ENCODE measurements around the gene TLR10. TPM values are rescaled to one million over a fixed set of nuclear protein-coding genes. Genes with fewer than 3 reads are reported as not detected.
"Not testable (repeated sequence)": the region's sequence is repeated elsewhere in the genome, so short reads cannot be mapped to it uniquely, and the experiment has no call there.

TLR10 gene
- total and polyA plus RNA-seq, 2 of the 13 experiments (the other 11 are each of a cell fraction or from before 2014, with no cell fraction given) = not detected

DNA sequence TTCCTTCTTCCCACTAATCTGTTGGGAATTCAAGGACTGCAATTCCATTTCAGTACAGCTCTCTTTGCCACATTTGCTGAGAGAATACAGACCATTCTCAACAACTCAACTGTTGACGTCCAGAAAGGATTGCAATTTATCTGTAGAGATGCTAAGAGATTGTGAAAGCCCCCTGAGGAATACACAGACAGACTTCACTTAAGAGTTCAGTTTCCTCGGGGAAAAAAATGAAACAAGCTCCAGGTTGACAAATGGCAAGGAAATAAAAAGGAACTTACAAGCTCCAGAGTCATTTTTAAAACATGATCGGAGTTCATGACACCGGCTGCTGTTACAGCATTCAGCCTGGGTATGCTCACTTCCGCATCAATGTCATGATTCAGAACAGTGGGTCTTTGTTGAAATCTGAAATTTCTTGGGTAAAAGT is 13.8 kb downstream of the TLR10 start (continued):
- TF ChIP-seq ADNP (CRISPR knock-in tag; IDR thresholded peaks at IDR 0.05) (no peak), ZNF713 (CRISPR knock-in tag; IDR thresholded peaks at IDR 0.05) (no peak), BHLHE40 (IDR thresholded peaks at IDR 0.05; ENCODE audit: low read length) (no peak)

DNA sequence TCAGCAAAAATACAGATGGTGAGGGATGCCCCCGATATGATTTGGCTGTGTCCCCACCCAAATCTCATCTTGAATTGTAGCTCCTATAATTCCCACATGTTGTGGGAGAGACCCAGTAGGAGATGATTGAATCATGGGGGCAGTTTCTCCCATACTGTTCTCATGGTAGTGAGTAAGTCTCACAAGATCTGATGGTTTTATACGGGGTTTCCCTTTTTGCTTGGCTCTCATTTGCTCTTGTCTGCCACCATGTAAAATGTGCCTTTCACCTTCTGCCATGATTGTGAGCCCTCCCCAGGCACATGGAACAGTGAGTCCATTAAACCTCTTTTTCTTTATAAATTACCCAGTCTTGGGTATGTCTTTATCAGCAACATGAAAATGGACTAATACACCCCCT is 15.8 kb downstream of the TLR10 start:
- H3K27ac ChIP-seq (ENCODE audit: extremely low read length, insufficient read depth, low read length); H2AFZ ChIP-seq (ENCODE audit: low read length); H3K9ac ChIP-seq (ENCODE audit: insufficient read depth, low read depth, low read length); H3K4me1 ChIP-seq (ENCODE audit: insufficient read depth, low read length); DNase-seq (ENCODE audit: low spot score); ATAC-seq; CTCF ChIA-PET (ENCODE audit: low intra/inter-chr PET ratio, low total read pairs); FAIRE-seq; H3K36me3 ChIP-seq (replicated peaks in 1 of 2; ENCODE audit: control insufficient read depth in 1 of 2, insufficient read depth in 2 of 2, low read length in 2 of 2); H3K4me3 ChIP-seq (replicated peaks in 1 of 3; ENCODE audit: insufficient read depth in 1 of 3, low read depth in 2 of 3, low read length in 3 of 3); H3K79me2 ChIP-seq (ENCODE audit: insufficient read depth, low read length); H4K20me1 ChIP-seq (ENCODE audit: insufficient read depth, low read length); intact Hi-C loops (cut with micrococcal nuclease; ENCODE audit: unreplicated experiment); POLR2A ChIA-PET; H3K4me2 ChIP-seq (ENCODE audit: low read depth, low read length); H3K9me3 ChIP-seq (ENCODE audit: low read length); BruUV-seq (replicated peaks): not testable (repeated sequence)
- in situ Hi-C loops (cut with HindIII; ENCODE audit: extremely low pct_ligation_motif_present, low pct_unique_long_range_greater_than_20kb) = loop anchor here (25.0 kb wide), 1 partner anchor 370 kb away; no protein-coding TSS in a partner anchor
- WGBS (ENCODE audit: low lambda C conversion rate) = 71% methylated on average over 2 of the region's 2 CpGs
- H3K27me3 ChIP-seq (ENCODE audit: control insufficient read depth in 1 of 2, insufficient read depth in 2 of 2, low read length in 2 of 2) = peaks cover 0 to 21% of the 10 kb centered on the region in 2 experiments; a peak in 3 of 5 replicates

DNA sequence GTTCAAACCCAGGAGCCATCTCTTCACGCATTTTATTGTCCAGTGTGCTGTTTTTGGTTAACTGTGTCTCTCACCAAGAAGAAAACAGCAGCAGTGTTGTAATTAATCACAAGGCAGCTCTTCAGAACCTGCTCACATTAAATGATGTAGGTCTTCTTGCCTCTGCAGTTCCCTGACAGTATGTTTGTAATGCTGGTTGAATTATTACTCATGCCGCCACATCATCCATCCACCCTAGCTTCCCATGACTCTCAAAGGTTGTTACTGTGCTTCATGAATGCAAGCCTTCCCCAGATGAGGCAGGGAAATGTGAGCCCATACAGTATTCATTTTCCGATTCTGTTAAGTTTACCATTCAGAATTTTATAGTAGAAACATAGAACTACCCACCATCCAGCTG is 17.4 kb downstream of the TLR10 start:
- H3K79me2 ChIP-seq (ENCODE audit: insufficient read depth, low read length) = no peaks in the 10 kb centered on the region
- ATAC-seq = no peak
- DNase-seq (ENCODE audit: low spot score) = no peak
- in situ Hi-C loops (cut with HindIII; ENCODE audit: extremely low pct_ligation_motif_present, low pct_unique_long_range_greater_than_20kb) = loop anchor here (25.0 kb wide), 1 partner anchor 372 kb away; no protein-coding TSS in a partner anchor
- 40% methylated on average over 3 of the region's 3 CpGs for WGBS (ENCODE audit: low lambda C conversion rate)
- no peak overlapping the region for H3K27ac ChIP-seq (ENCODE audit: extremely low read length, insufficient read depth, low read length)
- H3K27me3 ChIP-seq (ENCODE audit: control insufficient read depth in 1 of 2, insufficient read depth in 2 of 2, low read length in 2 of 2) = peaks cover 0 to 18% of the 10 kb centered on the region in 2 experiments; a peak in 2 of 5 replicates
- no peaks in the 10 kb centered on the region for H3K36me3 ChIP-seq (replicated peaks in 1 of 2; ENCODE audit: control insufficient read depth in 1 of 2, insufficient read depth in 2 of 2, low read length in 2 of 2)
- no TSS peak for BruUV-seq (replicated peaks)
- no peak overlapping the region for H3K4me2 ChIP-seq (ENCODE audit: low read depth, low read length)
- POLR2A ChIA-PET = no interaction called here
- no peaks in the 10 kb centered on the region for H4K20me1 ChIP-seq (ENCODE audit: insufficient read depth, low read length)
- no peak overlapping the region for H3K9ac ChIP-seq (ENCODE audit: insufficient read depth, low read depth, low read length)
- no peak overlapping the region for H3K4me3 ChIP-seq (replicated peaks in 1 of 3; ENCODE audit: insufficient read depth in 1 of 3, low read depth in 2 of 3, low read length in 3 of 3)
- FAIRE-seq = no peak
- no peaks in the 10 kb centered on the region for H3K4me1 ChIP-seq (ENCODE audit: insufficient read depth, low read length)
- CTCF ChIA-PET (ENCODE audit: low intra/inter-chr PET ratio, low total read pairs) = no interaction called here
- intact Hi-C loops (cut with micrococcal nuclease; ENCODE audit: unreplicated experiment) = no loop called here
- H3K9me3 ChIP-seq (ENCODE audit: low read length) = no peaks in the 10 kb centered on the region
- H2AFZ ChIP-seq (ENCODE audit: low read length) = no peak overlapping the region
- TF ChIP-seq, protein P1, sequence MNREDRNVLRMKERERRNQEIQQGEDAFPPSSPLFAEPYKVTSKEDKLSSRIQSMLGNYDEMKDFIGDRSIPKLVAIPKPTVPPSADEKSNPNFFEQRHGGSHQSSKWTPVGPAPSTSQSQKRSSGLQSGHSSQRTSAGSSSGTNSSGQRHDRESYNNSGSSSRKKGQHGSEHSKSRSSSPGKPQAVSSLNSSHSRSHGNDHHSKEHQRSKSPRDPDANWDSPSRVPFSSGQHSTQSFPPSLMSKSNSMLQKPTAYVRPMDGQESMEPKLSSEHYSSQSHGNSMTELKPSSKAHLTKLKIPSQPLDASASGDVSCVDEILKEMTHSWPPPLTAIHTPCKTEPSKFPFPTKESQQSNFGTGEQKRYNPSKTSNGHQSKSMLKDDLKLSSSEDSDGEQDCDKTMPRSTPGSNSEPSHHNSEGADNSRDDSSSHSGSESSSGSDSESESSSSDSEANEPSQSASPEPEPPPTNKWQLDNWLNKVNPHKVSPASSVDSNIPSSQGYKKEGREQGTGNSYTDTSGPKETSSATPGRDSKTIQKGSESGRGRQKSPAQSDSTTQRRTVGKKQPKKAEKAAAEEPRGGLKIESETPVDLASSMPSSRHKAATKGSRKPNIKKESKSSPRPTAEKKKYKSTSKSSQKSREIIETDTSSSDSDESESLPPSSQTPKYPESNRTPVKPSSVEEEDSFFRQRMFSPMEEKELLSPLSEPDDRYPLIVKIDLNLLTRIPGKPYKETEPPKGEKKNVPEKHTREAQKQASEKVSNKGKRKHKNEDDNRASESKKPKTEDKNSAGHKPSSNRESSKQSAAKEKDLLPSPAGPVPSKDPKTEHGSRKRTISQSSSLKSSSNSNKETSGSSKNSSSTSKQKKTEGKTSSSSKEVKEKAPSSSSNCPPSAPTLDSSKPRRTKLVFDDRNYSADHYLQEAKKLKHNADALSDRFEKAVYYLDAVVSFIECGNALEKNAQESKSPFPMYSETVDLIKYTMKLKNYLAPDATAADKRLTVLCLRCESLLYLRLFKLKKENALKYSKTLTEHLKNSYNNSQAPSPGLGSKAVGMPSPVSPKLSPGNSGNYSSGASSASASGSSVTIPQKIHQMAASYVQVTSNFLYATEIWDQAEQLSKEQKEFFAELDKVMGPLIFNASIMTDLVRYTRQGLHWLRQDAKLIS (CRISPR knock-in tag; IDR thresholded peaks at IDR 0.05) = no peak
- TF ChIP-seq ZNF367 (CRISPR knock-in tag; IDR thresholded peaks at IDR 0.05; ENCODE audit: borderline replicate concordance) (no peak), ZNF33B (CRISPR knock-in tag; IDR thresholded peaks at IDR 0.05) (no peak), MXI1 (IDR thresholded peaks at IDR 0.05; ENCODE audit: borderline replicate concordance, low read depth, low read length) (no peak), ZNF772 (CRISPR knock-in tag; IDR thresholded peaks at IDR 0.05) (no peak), POLR2AphosphoS5 (IDR thresholded peaks at IDR 0.05; ENCODE audit: low read depth, low read length) (no peak), ZNF619 (CRISPR knock-in tag; IDR thresholded peaks at IDR 0.05) (no peak), MLLT10 (CRISPR knock-in tag; IDR thresholded peaks at IDR 0.05) (no peak), ZIK1 (CRISPR knock-in tag; IDR thresholded peaks at IDR 0.05; ENCODE audit: borderline replicate concordance, low read depth) (no peak)
- TF ChIP-seq, protein P2, sequence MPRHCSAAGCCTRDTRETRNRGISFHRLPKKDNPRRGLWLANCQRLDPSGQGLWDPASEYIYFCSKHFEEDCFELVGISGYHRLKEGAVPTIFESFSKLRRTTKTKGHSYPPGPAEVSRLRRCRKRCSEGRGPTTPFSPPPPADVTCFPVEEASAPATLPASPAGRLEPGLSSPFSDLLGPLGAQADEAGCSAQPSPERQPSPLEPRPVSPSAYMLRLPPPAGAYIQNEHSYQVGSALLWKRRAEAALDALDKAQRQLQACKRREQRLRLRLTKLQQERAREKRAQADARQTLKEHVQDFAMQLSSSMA (CRISPR knock-in tag; IDR thresholded peaks at IDR 0.05) = no peak
